K562 (cell line): ENCODE data around the gene CENPN. TPM values are rescaled to one million over a fixed set of nuclear protein-coding genes. Genes with fewer than 3 reads are reported as not detected.
A peak's percentile ranks its signal among the peaks of the same experiment; 100 is the strongest.

ENCODE experiments used
- BCOR ChIP-seq: fragments of 450-650 bp; IDR thresholded peaks from 2 replicates; pipeline ENCODE4 v1.6.1; 2016
- CC2D1A ChIP-seq: fragments of 450-650 bp; IDR thresholded peaks from 2 replicates; pipeline ENCODE4 v1.6.1; 2017; ENCODE audit warnings: mild to moderate bottlenecking
- REST ChIP-seq, 2 experiments: fragments of 450-650 bp; formaldehyde crosslinking in 1 of 2; IDR thresholded peaks; 2 replicates each; pipeline versions ENCODE4 v1.4.0 to v1.6.1; 2014 to 2020; ENCODE audit warnings: mild to moderate bottlenecking in 2 of 2, borderline replicate concordance in 1 of 2, low read depth in 1 of 2
- ZC3H11A ChIP-seq: IDR thresholded peaks from 2 replicates; pipeline ENCODE4 v1.6.1; 2012; ENCODE audit warnings: low read depth, low read length, improper control_type of control experiment
- polyA plus RNA-seq, 8 experiments: library from polyadenylated mRNA; depleted of rRNA in 4 of 8; stranded (reverse) in 5 of 8; unstranded in 3 of 8; fragments of >200 nt; fragmentation: Nextera tagmentation in 2 of 8; fragmentation: Illumina TruSeq in 1 of 8; extraction: Ambion mirVana in 2 of 8; extraction: Trizol in 1 of 8; gene quantifications; 2 replicates each; pipeline versions ENCODE4 v1.2.1 to v1.2.3, GENCODE V29; 2011 to 2014; ENCODE audit warnings: inconsistent platforms in 1 of 8, missing spikeins in 1 of 8
- total RNA-seq, 7 experiments: library from RNA; depleted of rRNA in 6 of 7; stranded (reverse); fragments of >200 nt in 6 of 7; fragmentation: Illumina TruSeq in 2 of 7; extraction: Trizol in 2 of 7; gene quantifications; 2 replicates each; pipeline versions ENCODE4 v1.2.1 to v1.2.3, GENCODE V29; 2011 to 2021; ENCODE audit warnings: low replicate concordance in 1 of 7

The CENPN gene
- total and polyA plus RNA-seq, 9 of the 15 experiments (the other 6 are each of a cell fraction or from before 2014, with no cell fraction given): 92.3 to 384 (median 140) TPM

GRCh38 chr16:81004646-81005353, 2.2 kb upstream of the CENPN start (continued):
- TF ChIP-seq REST (IDR thresholded peaks at IDR 0.05; ENCODE audit: borderline replicate concordance): peak; percentile 8; the same call in 1 of the 2 replicates
- TF ChIP-seq REST (CRISPR knock-in tag; IDR thresholded peaks at IDR 0.05; ENCODE audit: low read depth): no peak
- TF ChIP-seq BCOR: 0 out of 2 replicates have a peak, but pooled peaks have one; percentile 8
- TF ChIP-seq CC2D1A: no peak
- no peak for TF ChIP-seq ZC3H11A
